K562 (cell line): Measurements from ENCODE around the gene DDX46. TPM values are rescaled to one million over a fixed set of nuclear protein-coding genes. Genes with fewer than 3 reads are reported as not detected.

ENCODE experiments used
- BRF1 ChIP-seq: IDR thresholded peaks from 3 replicates; pipeline ENCODE4 v1.6.1; 2011; ENCODE audit warnings: borderline replicate concordance, mild to moderate bottlenecking; ENCODE audit not compliant: insufficient read length; ENCODE audit errors: extremely low read depth
- CCNT2 ChIP-seq: IDR thresholded peaks from 2 replicates; pipeline ENCODE4 v1.6.1; 2011; ENCODE audit warnings: borderline replicate concordance, low read depth, mild to moderate bottlenecking, moderate library complexity, mixed read lengths, low read length; ENCODE audit not compliant: insufficient read length; ENCODE audit errors: extremely low read depth
- CHAMP1 ChIP-seq: fragments of 450-650 bp; IDR thresholded peaks from 2 replicates; pipeline ENCODE4 v1.6.1; 2016; ENCODE audit warnings: mild to moderate bottlenecking
- HOXB6 ChIP-seq: fragments of 250-450 bp; sonication (Bioruptor Pico); IDR thresholded peaks from 2 replicates; pipeline ENCODE4 v1.5.1; 2022; ENCODE audit warnings: mild to moderate bottlenecking, borderline replicate concordance
- JUNB ChIP-seq: fragments of 450-650 bp; formaldehyde crosslinking; conservative IDR thresholded peaks from 2 replicates; pipeline ENCODE4 v1.4.0; 2020; ENCODE audit warnings: mild to moderate bottlenecking
- NFIC ChIP-seq: fragments of 450-650 bp; IDR thresholded peaks from 2 replicates; pipeline ENCODE4 v1.6.1; 2017; ENCODE audit warnings: mild to moderate bottlenecking, inconsistent platforms
- NKRF ChIP-seq: fragments of 450-650 bp; IDR thresholded peaks from 2 replicates; pipeline ENCODE4 v1.6.1; 2016; ENCODE audit warnings: borderline replicate concordance
- RBM14 ChIP-seq: fragments of 200-400 bp; formaldehyde crosslinking; IDR thresholded peaks from 2 replicates; pipeline ENCODE4 v1.6.1; 2018; ENCODE audit warnings: low read depth, mild to moderate bottlenecking, low read length, moderate library complexity, borderline replicate concordance; ENCODE audit not compliant: insufficient read depth
- RFX7 ChIP-seq: fragments of 250-450 bp; sonication (Bioruptor Pico); IDR thresholded peaks from 2 replicates; pipeline ENCODE4 v1.5.1; 2021; ENCODE audit warnings: mild to moderate bottlenecking
- SMAD4 ChIP-seq: fragments of 250-450 bp; sonication (Bioruptor Pico); conservative IDR thresholded peaks from 2 replicates; pipeline ENCODE4 v1.8.0; 2021; ENCODE audit warnings: inconsistent platforms, mild to moderate bottlenecking, moderate library complexity
- SRSF1 ChIP-seq: fragments of 200-400 bp; formaldehyde crosslinking; IDR thresholded peaks from 2 replicates; pipeline ENCODE4 v1.6.1; 2017; ENCODE audit warnings: mild to moderate bottlenecking, low read depth, low read length, moderate library complexity
- ZNF239 ChIP-seq: fragments of 250-450 bp; sonication (Bioruptor Pico); IDR thresholded peaks from 2 replicates; pipeline ENCODE4 v1.4.0; 2020; ENCODE audit warnings: mild to moderate bottlenecking
- ZNF384 ChIP-seq: IDR thresholded peaks from 2 replicates; pipeline ENCODE4 v1.6.1; 2012; ENCODE audit warnings: low read depth, low read length, improper control_type of control experiment
- ZNF75A ChIP-seq: fragments of 450-650 bp; formaldehyde crosslinking; IDR thresholded peaks from 2 replicates; pipeline ENCODE4 v1.4.0; 2020; ENCODE audit warnings: mild to moderate bottlenecking
- ZSCAN32 ChIP-seq: fragments of 450-650 bp; formaldehyde crosslinking; IDR thresholded peaks from 2 replicates; pipeline ENCODE4 v1.4.0; 2020; ENCODE audit warnings: mild to moderate bottlenecking, moderate library complexity
- ZZZ3 ChIP-seq: fragments of 450-650 bp; IDR thresholded peaks from 2 replicates; pipeline ENCODE4 v1.6.1; 2016; ENCODE audit warnings: antibody characterized with exemption, mild to moderate bottlenecking, moderate library complexity
- polyA plus RNA-seq, 8 experiments: library from polyadenylated mRNA; depleted of rRNA in 4 of 8; stranded (reverse) in 5 of 8; unstranded in 3 of 8; fragments of >200 nt; fragmentation: Nextera tagmentation in 2 of 8; fragmentation: Illumina TruSeq in 1 of 8; extraction: Ambion mirVana in 2 of 8; extraction: Trizol in 1 of 8; gene quantifications; 2 replicates each; pipeline versions ENCODE4 v1.2.1 to v1.2.3, GENCODE V29; 2011 to 2014; ENCODE audit warnings: inconsistent platforms in 1 of 8, missing spikeins in 1 of 8
- total RNA-seq, 7 experiments: library from RNA; depleted of rRNA in 6 of 7; stranded (reverse); fragments of >200 nt in 6 of 7; fragmentation: Illumina TruSeq in 2 of 7; extraction: Trizol in 2 of 7; gene quantifications; 2 replicates each; pipeline versions ENCODE4 v1.2.1 to v1.2.3, GENCODE V29; 2011 to 2021; ENCODE audit warnings: low replicate concordance in 1 of 7
- TF ChIP-seq, protein P1 (sequence below): fragments of 250-450 bp; sonication (Bioruptor Pico); IDR thresholded peaks from 2 replicates; pipeline ENCODE4 v1.8.0; 2022; ENCODE audit warnings: moderate library complexity, mild to moderate bottlenecking, inconsistent platforms
- TF ChIP-seq, protein P2 (sequence below): fragments of 250-450 bp; sonication (Bioruptor Pico); IDR thresholded peaks from 2 replicates; pipeline ENCODE4 v1.4.0; 2020; ENCODE audit warnings: mild to moderate bottlenecking, moderate library complexity

DDX46 gene
- total and polyA plus RNA-seq, 9 of the 15 experiments (the other 6 are each of a cell fraction or from before 2014, with no cell fraction given), result 26.2 to 99.0 (median 76.4) TPM

DNA sequence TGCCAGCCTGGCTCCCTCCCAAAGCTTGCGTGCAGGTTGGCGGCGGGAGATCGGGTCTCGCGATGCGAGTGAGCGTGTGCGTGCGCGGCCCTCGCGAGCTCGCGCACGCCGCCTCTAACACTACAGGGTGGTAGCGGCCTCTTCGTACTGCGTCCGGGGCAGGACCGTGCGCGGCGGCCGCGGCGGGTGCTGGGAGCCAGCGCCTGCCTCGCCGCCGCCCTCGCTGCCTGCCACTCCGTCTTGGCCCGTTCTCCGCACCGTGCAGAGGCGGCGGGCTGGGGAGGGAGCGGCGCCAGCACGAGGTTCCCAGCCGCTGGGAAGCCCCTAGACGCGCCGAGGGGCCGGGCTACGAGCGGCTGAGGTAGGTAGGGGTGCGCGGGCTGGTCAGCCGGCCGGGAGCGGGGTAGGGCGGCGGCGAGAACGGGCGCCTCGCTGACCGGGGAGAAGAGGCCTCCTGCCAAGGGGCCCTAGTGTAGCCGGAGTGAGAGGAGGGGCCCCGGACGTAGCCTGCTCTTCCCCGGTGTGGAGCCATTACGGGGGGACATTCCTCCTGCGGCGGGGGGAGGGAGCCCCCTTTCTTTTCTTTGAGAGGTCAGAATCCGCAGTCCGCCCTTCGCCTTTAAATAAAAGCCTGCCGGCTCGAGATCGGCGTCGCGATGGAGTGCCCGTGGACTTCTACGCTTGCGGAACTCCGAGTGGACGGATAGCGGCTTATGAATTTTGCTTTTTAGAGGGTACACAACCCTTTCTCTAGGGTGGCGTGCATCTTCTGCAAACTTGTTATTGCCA lies 87.5 kb downstream of the DDX46 start, which contains the start of gene C5orf24 (continued):
- no peak for TF ChIP-seq BRF1
- TF ChIP-seq, protein P1, sequence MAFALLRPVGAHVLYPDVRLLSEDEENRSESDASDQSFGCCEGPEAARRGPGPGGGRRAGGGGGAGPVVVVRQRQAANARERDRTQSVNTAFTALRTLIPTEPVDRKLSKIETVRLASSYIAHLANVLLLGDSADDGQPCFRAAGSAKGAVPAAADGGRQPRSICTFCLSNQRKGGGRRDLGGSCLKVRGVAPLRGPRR (CRISPR knock-in tag), result no peak
- peak; percentile 66; the same call in 1 of the 2 replicates for TF ChIP-seq SMAD4 (CRISPR knock-in tag)
- TF ChIP-seq, protein P2, sequence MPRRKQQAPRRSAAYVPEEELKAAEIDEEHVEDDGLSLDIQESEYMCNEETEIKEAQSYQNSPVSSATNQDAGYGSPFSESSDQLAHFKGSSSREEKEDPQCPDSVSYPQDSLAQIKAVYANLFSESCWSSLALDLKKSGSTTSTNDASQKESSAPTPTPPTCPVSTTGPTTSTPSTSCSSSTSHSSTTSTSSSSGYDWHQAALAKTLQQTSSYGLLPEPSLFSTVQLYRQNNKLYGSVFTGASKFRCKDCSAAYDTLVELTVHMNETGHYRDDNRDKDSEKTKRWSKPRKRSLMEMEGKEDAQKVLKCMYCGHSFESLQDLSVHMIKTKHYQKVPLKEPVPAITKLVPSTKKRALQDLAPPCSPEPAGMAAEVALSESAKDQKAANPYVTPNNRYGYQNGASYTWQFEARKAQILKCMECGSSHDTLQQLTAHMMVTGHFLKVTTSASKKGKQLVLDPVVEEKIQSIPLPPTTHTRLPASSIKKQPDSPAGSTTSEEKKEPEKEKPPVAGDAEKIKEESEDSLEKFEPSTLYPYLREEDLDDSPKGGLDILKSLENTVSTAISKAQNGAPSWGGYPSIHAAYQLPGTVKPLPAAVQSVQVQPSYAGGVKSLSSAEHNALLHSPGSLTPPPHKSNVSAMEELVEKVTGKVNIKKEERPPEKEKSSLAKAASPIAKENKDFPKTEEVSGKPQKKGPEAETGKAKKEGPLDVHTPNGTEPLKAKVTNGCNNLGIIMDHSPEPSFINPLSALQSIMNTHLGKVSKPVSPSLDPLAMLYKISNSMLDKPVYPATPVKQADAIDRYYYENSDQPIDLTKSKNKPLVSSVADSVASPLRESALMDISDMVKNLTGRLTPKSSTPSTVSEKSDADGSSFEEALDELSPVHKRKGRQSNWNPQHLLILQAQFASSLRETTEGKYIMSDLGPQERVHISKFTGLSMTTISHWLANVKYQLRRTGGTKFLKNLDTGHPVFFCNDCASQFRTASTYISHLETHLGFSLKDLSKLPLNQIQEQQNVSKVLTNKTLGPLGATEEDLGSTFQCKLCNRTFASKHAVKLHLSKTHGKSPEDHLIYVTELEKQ, result no peak
- TF ChIP-seq ZZZ3, result no peak
- TF ChIP-seq RFX7 (CRISPR knock-in tag), result 0 out of 2 replicates have a peak, but pooled peaks have one; percentile 9
- TF ChIP-seq ZSCAN32 (CRISPR knock-in tag), result peak; percentile 43; the same call in 1 of the 2 replicates
- TF ChIP-seq CCNT2, result peak; percentile 97
- TF ChIP-seq ZNF75A, result no peak
- no peak for TF ChIP-seq JUNB
- 0 out of 2 replicates have a peak, but pooled peaks have one; percentile 76 for TF ChIP-seq RBM14
- TF ChIP-seq SRSF1, result no peak
- peak; percentile 39; the same call in 1 of the 2 replicates for TF ChIP-seq NKRF
- no peak for TF ChIP-seq HOXB6 (CRISPR knock-in tag)
- TF ChIP-seq ZNF384, result no peak
- TF ChIP-seq CHAMP1, result no peak
- TF ChIP-seq NFIC, result peak; percentile 91
- no peak for TF ChIP-seq ZNF239
